Kidney epithelial cell (primary cell): ENCODE measurements around the gene ADTRP. TPM values are rescaled to one million over a fixed set of nuclear protein-coding genes. Genes with fewer than 3 reads are reported as not detected.
"Not testable (repeated sequence)": the region's sequence is repeated elsewhere in the genome, so short reads cannot be mapped to it uniquely, and the experiment has no call there.

ENCODE experiments used
- DNase-seq: peaks from one replicate; pipeline ENCODE4 v3.0.0-alpha.2; 2010; ENCODE audit warnings: low read depth
- H3K27me3 ChIP-seq: 2 replicates; pipeline ENCODE4 v1.6.0; 2011; ENCODE audit warnings: low read length; ENCODE audit not compliant: control insufficient read depth, insufficient read depth
- H3K36me3 ChIP-seq: 2 replicates; pipeline ENCODE4 v1.5.1; 2011; ENCODE audit warnings: low read length; ENCODE audit not compliant: control insufficient read depth, insufficient read depth
- H3K4me3 ChIP-seq: 2 replicates; pipeline ENCODE4 v1.5.1; 2011; ENCODE audit warnings: low read depth, mild to moderate bottlenecking, control low read depth, low read length
- total RNA-seq: library from RNA; depleted of rRNA; stranded (reverse); fragments of >200 nt; gene quantifications from 2 replicates; pipeline ENCODE4 v1.2.3, GENCODE V29; 2015
- TF ChIP-seq, protein P1 (sequence below): IDR thresholded peaks from 2 replicates; pipeline ENCODE4 v1.5.1; 2011; ENCODE audit warnings: mild to moderate bottlenecking, moderate library complexity, low read length, control low read depth, inconsistent platforms; ENCODE audit not compliant: insufficient read depth, poor library complexity, severe bottlenecking

The ADTRP gene
- total RNA-seq, 1 donor from 2014 or later = 4.6 TPM

DNA sequence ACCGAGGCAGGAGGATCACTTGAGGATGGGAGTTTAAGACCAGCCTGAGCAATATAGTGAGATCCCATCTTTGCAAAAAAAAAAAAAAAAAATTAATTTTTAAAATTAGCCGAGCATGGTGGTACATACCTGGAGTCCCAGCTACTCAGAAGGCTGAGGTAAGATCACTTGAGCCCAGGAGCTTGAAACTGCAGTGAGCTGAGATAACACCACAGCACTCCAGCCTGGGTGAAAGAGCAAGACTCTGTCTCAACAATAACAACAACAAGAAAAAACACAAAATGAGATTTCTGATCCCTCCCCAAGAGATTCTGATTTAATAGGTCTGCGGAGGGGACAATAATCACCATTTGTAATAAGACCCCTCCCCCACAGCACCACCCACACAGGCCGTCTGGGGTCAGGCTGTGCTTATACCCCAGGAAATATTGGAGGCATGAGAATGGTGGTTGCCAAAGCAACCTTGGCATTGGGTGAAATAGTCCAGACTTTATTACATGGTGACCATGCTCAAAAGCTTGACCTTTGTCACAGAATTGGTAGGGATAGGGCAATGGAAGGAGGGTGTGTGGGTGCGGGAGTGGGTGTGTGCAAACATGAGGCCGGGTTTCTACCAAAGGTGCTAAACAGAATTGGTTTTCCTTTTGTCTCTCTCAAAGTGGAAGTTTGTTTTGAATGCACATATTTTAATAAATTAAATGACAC lies 24.4 kb upstream of the ADTRP start:
- no peak for DNase-seq

DNA sequence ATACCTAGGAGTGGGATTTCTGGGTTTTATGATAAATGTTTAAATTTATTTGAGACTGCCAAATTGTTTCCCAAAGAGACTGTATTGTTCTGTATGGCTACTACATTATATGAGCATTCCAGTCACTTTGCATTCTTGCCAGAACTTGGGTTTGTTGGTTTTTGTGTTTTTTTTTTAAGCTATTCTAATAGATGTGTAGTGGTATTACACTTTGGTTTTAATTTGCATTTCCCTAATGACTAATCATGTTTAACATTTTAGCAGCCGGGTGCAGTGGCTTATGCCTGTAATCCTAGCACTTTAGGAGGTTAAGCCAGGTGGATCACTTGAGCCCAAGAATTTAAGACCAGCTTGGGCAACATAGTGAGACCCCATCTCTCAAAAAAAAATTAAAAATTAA lies 21.9 kb upstream of the ADTRP start:
- not testable (repeated sequence) for H3K27me3 ChIP-seq, DNase-seq, H3K4me3 ChIP-seq, H3K36me3 ChIP-seq

More for the DNA sequence above, 24.4 kb upstream of the ADTRP start:
- H3K27me3 ChIP-seq = no peaks in the 10 kb centered on the region
- no peak overlapping the region for H3K4me3 ChIP-seq
- no peaks in the 10 kb centered on the region for H3K36me3 ChIP-seq
- TF ChIP-seq, protein P1, sequence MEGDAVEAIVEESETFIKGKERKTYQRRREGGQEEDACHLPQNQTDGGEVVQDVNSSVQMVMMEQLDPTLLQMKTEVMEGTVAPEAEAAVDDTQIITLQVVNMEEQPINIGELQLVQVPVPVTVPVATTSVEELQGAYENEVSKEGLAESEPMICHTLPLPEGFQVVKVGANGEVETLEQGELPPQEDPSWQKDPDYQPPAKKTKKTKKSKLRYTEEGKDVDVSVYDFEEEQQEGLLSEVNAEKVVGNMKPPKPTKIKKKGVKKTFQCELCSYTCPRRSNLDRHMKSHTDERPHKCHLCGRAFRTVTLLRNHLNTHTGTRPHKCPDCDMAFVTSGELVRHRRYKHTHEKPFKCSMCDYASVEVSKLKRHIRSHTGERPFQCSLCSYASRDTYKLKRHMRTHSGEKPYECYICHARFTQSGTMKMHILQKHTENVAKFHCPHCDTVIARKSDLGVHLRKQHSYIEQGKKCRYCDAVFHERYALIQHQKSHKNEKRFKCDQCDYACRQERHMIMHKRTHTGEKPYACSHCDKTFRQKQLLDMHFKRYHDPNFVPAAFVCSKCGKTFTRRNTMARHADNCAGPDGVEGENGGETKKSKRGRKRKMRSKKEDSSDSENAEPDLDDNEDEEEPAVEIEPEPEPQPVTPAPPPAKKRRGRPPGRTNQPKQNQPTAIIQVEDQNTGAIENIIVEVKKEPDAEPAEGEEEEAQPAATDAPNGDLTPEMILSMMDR = no peak

DNA sequence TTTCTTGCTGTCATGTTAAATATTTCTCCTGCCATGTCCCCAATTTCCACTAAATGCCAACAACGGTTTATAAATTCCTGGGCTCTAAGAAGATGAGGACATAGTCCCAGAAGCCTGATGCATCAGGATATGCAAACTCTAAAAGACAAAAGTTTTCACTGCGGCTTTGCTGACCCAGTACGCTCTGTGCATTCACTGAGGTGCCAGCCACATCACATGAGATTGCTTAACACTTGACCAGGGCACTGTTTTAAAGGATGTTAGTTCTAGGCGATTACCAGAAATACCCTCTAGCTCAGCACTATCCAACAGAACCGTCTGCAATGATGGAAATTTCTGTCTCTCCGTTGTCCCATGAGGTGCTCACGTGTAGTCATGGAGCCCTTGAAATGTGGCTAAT lies 19.9 kb upstream of the ADTRP start:
- no peak overlapping the region for H3K4me3 ChIP-seq
- TF ChIP-seq, protein P1 = no peak
- no peaks in the 10 kb centered on the region for H3K36me3 ChIP-seq
- DNase-seq = no peak
- H3K27me3 ChIP-seq = no peaks in the 10 kb centered on the region

DNA sequence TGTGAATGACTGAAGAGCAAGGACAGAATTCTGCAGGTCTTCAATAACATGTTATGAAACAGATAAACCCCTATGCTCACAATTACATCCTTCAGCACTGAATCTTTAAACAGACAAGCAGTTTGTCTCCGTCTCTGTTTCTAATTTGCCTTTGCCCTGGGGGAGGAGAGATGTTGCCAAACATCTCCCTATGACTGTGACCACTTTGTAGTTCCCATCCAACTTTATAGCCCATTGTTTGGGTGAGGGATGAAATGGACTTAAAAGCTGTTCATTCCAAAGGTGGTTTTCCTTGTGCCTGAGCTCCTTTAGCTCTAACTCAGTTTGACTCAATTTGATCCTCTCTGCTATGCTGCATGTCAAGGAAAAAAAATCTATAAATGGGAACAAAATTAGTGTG lies 19.5 kb upstream of the ADTRP start:
- Histone ChIP-seq H3K4me3 (no peak overlapping the region), H3K36me3 (no peaks in the 10 kb centered on the region), H3K27me3 (no peaks in the 10 kb centered on the region)
- TF ChIP-seq, protein P1 = no peak
- DNase-seq = no peak

DNA sequence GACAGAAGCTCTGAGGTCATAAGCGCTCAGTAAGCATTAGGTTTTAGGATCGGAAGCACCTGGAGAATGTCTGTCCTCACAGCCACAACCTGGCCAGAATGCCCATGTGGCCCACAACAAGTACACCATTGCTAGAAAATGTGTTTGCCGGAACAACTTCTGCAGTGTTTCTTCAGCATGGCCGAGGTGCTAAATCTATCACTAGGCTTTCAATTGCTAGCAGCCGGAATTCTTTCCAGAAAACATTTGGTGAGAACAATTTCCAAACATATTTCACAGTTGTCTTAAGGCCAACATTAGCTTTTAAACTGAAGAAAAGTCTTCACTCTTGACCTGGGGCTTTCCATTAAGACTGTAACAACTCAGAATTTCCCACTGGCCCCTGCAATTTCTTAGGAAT lies 18.2 kb upstream of the ADTRP start:
- TF ChIP-seq, protein P1 = no peak
- Histone ChIP-seq H3K36me3 (no peaks in the 10 kb centered on the region), H3K4me3 (no peak overlapping the region), H3K27me3 (no peaks in the 10 kb centered on the region)
- no peak for DNase-seq

DNA sequence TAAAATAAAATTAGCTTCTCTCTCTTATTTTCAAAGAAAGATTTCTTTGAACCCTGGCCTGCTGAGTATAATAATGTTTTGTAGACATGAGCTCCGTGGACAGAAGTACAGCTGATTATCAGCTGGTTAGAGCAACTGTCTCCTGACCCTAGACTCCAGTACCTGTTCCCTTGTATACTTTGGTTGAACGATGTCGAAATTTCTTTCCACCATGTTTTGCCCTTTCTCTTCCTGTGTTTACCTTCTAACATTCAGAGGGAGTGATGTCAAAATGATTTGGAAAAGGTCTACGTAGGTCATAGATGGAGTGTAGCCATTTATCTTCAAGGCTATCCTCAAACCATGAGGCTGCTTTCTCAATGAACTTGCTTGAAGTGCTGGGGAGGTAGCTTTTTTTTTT lies 16.8 kb upstream of the ADTRP start:
- no peaks in the 10 kb centered on the region for H3K27me3 ChIP-seq
- DNase-seq = no peak
- TF ChIP-seq, protein P1 = no peak

More for the DNA sequence above, 16.8 kb upstream of the ADTRP start:
- Histone ChIP-seq H3K4me3 (no peak overlapping the region), H3K36me3 (no peaks in the 10 kb centered on the region)
